ENCODE results near the gene WNT1. TPM values are rescaled to one million over a fixed set of nuclear protein-coding genes. Genes with fewer than 3 reads are reported as not detected.
A peak's percentile ranks its signal among the peaks of the same experiment; 100 is the strongest.

Gene WNT1
- total and polyA plus RNA-seq, 9 of the 15 experiments (the other 6 are each of a cell fraction or from before 2014, with no cell fraction given), result not detected

DNA sequence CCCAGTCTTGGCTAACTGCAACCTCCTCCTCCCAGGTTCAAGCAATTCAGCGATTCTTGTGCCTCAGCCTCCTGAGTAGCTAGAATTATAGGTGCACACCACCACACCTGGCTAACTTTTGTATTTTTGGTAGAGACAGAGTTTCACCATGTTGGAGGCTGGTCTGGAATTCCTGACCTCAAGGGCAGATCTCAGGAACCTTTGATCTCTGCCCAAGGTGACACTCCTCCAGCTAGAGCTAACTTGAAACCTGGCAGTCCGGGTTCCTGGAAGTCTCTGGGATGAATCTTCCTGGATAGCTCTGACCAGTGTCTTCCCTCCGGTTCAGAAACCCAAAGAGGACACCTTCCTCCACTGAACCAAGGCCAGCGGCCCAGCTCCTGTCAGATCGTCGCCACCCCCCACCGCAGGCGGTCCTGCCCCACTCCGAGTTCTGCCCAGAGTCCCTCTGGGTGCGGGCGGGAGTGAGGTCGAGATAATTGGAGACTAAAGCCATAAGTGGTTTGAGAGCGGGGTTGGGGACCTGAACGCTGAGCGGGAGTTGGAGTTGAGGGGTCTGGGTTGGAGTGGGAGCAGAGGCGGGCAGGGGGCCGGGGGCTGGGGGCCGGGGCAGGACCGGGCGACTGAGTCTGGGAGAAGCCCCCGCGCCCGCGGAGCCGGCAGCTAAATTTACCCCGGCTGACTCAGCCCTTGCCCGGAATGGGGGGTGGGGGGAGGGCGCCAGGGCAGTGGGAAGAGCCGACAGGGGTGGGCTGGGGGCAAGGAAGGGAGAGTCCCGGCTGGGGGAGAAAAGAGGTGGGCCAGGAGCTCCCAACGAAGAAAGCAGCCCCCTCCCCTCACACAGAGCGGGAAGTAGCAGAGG, 16.3 kb downstream of the WNT1 start (continued):
- TF ChIP-seq, protein P1, sequence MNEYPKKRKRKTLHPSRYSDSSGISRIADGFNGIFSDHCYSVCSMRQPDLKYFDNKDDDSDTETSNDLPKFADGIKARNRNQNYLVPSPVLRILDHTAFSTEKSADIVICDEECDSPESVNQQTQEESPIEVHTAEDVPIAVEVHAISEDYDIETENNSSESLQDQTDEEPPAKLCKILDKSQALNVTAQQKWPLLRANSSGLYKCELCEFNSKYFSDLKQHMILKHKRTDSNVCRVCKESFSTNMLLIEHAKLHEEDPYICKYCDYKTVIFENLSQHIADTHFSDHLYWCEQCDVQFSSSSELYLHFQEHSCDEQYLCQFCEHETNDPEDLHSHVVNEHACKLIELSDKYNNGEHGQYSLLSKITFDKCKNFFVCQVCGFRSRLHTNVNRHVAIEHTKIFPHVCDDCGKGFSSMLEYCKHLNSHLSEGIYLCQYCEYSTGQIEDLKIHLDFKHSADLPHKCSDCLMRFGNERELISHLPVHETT (CRISPR knock-in tag; conservative IDR thresholded peaks at IDR 0.05 in 1 of 2, IDR thresholded peaks at IDR 0.05 in 1 of 2), result no peak

DNA sequence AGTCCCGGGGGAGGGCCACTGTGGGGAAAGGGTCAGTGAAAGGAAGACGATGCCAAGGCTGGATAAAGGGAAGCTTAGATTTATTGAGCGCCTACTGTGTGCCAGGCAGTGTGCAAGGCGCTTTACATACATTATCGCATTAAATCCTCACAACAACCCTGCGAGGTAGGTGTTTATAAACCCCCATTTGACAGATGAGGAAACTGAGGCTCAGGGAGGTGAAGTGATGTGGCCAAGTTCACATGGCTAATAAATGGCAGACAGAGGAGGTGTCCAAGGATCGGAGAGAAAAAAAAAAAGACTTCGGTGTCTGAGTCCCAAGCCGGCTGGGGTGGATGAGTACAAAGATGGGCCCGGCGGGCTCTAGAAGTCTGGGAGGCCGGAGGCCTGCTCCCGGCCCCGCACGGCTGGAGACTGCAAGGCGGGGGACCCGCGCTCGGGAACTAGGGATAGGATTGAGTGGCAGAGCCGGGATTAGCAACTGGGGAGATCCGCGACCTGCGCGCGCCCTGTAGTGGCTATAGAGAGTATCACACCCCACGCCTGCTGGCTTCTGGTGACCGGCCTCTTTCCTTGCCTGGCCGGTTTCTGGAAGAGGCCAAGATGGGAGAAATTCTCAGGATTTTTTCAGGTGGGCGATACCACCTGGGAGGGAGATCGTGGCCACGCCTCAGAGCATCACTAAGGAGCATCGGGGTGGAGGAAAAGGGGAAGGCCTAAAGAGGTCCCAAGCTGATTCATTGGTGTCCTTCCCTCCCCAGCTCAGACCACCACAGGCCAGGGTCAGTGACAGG, 17.2 kb downstream of the WNT1 start:
- Histone ChIP-seq H3K4me2 (ENCODE audit: insufficient read depth, low read length) (no peak overlapping the region), H3K27ac (ENCODE audit: extremely low read depth, low read depth, low read length) (no peak overlapping the region), H3K79me2 (ENCODE audit: control insufficient read depth, insufficient read depth, low read length) (peaks cover 16% of the 10 kb centered on the region; the same call in 2 of the 3 replicates), H3K4me1 (replicated peaks in 1 of 2; ENCODE audit: control insufficient read depth in 2 of 2, insufficient read depth in 2 of 2, low read length in 2 of 2) (peaks cover 12 to 49% of the 10 kb centered on the region in 2 experiments), H3K9ac (ENCODE audit: insufficient read depth in 1 of 2, low read depth in 2 of 2, low read length in 2 of 2) (peak overlapping the region in 1 of 2 experiments; percentile 69; a peak in 1 of 4 replicates), H3K36me3 (ENCODE audit: control insufficient read depth, insufficient read depth, low read length) (peaks cover 2% of the 10 kb centered on the region; the same call in 2 of the 3 replicates), H3K27me3 (ENCODE audit: control insufficient read depth in 2 of 2, insufficient read depth in 2 of 2, low read length in 2 of 2) (0 out of 5 replicates have a peak, but pooled peaks cover 0 to 5% of the 10 kb centered on the region in 2 experiments), H3K4me3 (no peak overlapping the region), H4K20me1 (replicated peaks; ENCODE audit: control insufficient read depth, insufficient read depth, low read length) (no peaks in the 10 kb centered on the region), H2AFZ (ENCODE audit: low read depth, low read length) (peak overlapping the region; percentile 27; the same call in 1 of the 2 replicates), H3K9me3 (replicated peaks; ENCODE audit: control insufficient read depth, insufficient read depth, low read depth, low read length) (no peaks in the 10 kb centered on the region), H3K9me1 (ENCODE audit: control insufficient read depth, insufficient read depth, low read length) (no peaks in the 10 kb centered on the region)
- ATAC-seq, result peak; percentile 80
- 12% methylated on average over 29 of the region's 32 CpGs for WGBS (ENCODE audit: insufficient coverage, low coverage, missing lambda C conversion rate)
- BruUV-seq (replicated peaks), result no TSS peak
- ChIA-PET POLR2A (interaction anchor here (1.5 to 1.7 kb wide), 2 partner anchors 19 to 24 kb away, joined by 6 read pairs; no protein-coding TSS in a partner anchor), CTCF (ENCODE audit: low intra/inter-chr PET ratio) (interaction anchor here (0.5 to 2.3 kb wide), 7 partner anchors 17 to 239 kb away, joined by 3 to 11 read pairs (median 4); partner anchors contain the start of gene WNT1)
- DNase-seq (ENCODE audit: extremely low read depth in 1 of 4, low spot score in 3 of 4), result peak; percentile 84 to 90 (median 88)
- FAIRE-seq, result peak; percentile 93
- in situ Hi-C loops (cut with MboI) (no loop called here), intact Hi-C loops (cut with micrococcal nuclease) (loop anchor here (1.0 to 10.0 kb wide), 3 partner anchors 58 to 240 kb away; partner anchors contain the start of gene DDX23)
- TF ChIP-seq, protein P2, sequence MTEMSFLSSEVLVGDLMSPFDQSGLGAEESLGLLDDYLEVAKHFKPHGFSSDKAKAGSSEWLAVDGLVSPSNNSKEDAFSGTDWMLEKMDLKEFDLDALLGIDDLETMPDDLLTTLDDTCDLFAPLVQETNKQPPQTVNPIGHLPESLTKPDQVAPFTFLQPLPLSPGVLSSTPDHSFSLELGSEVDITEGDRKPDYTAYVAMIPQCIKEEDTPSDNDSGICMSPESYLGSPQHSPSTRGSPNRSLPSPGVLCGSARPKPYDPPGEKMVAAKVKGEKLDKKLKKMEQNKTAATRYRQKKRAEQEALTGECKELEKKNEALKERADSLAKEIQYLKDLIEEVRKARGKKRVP (CRISPR knock-in tag; IDR thresholded peaks at IDR 0.05), result no peak
- TF ChIP-seq SNIP1 (IDR thresholded peaks at IDR 0.05; ENCODE audit: low read depth) (no peak), ZKSCAN1 (IDR thresholded peaks at IDR 0.05; ENCODE audit: low read depth, low read length) (peak; percentile 83), RBM39 (optimal IDR thresholded peaks at IDR 0.05; ENCODE audit: low read depth, low read length) (no peak), PHB (CRISPR knock-in tag; IDR thresholded peaks at IDR 0.05) (no peak), PTTG1 (tag; IDR thresholded peaks at IDR 0.05; ENCODE audit: low read depth) (no peak)
- TF ChIP-seq, protein P3, sequence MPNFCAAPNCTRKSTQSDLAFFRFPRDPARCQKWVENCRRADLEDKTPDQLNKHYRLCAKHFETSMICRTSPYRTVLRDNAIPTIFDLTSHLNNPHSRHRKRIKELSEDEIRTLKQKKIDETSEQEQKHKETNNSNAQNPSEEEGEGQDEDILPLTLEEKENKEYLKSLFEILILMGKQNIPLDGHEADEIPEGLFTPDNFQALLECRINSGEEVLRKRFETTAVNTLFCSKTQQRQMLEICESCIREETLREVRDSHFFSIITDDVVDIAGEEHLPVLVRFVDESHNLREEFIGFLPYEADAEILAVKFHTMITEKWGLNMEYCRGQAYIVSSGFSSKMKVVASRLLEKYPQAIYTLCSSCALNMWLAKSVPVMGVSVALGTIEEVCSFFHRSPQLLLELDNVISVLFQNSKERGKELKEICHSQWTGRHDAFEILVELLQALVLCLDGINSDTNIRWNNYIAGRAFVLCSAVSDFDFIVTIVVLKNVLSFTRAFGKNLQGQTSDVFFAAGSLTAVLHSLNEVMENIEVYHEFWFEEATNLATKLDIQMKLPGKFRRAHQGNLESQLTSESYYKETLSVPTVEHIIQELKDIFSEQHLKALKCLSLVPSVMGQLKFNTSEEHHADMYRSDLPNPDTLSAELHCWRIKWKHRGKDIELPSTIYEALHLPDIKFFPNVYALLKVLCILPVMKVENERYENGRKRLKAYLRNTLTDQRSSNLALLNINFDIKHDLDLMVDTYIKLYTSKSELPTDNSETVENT (CRISPR knock-in tag; IDR thresholded peaks at IDR 0.05), result no peak
- TF ChIP-seq, protein P4, sequence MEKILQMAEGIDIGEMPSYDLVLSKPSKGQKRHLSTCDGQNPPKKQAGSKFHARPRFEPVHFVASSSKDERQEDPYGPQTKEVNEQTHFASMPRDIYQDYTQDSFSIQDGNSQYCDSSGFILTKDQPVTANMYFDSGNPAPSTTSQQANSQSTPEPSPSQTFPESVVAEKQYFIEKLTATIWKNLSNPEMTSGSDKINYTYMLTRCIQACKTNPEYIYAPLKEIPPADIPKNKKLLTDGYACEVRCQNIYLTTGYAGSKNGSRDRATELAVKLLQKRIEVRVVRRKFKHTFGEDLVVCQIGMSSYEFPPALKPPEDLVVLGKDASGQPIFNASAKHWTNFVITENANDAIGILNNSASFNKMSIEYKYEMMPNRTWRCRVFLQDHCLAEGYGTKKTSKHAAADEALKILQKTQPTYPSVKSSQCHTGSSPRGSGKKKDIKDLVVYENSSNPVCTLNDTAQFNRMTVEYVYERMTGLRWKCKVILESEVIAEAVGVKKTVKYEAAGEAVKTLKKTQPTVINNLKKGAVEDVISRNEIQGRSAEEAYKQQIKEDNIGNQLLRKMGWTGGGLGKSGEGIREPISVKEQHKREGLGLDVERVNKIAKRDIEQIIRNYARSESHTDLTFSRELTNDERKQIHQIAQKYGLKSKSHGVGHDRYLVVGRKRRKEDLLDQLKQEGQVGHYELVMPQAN (IDR thresholded peaks at IDR 0.05; ENCODE audit: borderline replicate concordance), result no peak

All from K562 (cell line).